K562 (cell line): ENCODE results near the gene CCDC106. TPM values are rescaled to one million over a fixed set of nuclear protein-coding genes. Genes with fewer than 3 reads are reported as not detected.
A peak's percentile ranks its signal among the peaks of the same experiment; 100 is the strongest.

ENCODE experiments used
- BRF1 ChIP-seq: IDR thresholded peaks from 3 replicates; pipeline ENCODE4 v1.6.1; 2011; ENCODE audit warnings: borderline replicate concordance, mild to moderate bottlenecking; ENCODE audit not compliant: insufficient read length; ENCODE audit errors: extremely low read depth
- DMBX1 ChIP-seq: fragments of 250-450 bp; sonication (Bioruptor Pico); IDR thresholded peaks from 2 replicates; pipeline ENCODE4 v1.8.0; 2022; ENCODE audit warnings: inconsistent platforms, mild to moderate bottlenecking, moderate library complexity, borderline replicate concordance
- JUN ChIP-seq, 2 experiments: sonication (generic) in 1 of 2; formaldehyde crosslinking in 1 of 2; IDR thresholded peaks; 2 replicates each; pipeline versions ENCODE4 v1.6.1 to v1.8.0; 2012 to 2022; ENCODE audit warnings: borderline replicate concordance in 2 of 2, mild to moderate bottlenecking in 2 of 2, improper control_type of control experiment in 1 of 2, low read depth in 1 of 2, low read length in 1 of 2, missing genetic modification reagents in 1 of 2
- NR2C1 ChIP-seq, 2 experiments: fragments of 450-650 bp; IDR thresholded peaks; 2 replicates each; pipeline ENCODE4 v1.6.1; 2017; ENCODE audit warnings: mild to moderate bottlenecking in 2 of 2, antibody characterized with exemption in 1 of 2, inconsistent platforms in 1 of 2, missing compliant biosample characterization in 1 of 2, missing genetic modification characterization in 1 of 2
- RBFOX2 ChIP-seq: fragments of 200-400 bp; formaldehyde crosslinking; IDR thresholded peaks from 2 replicates; pipeline ENCODE4 v1.6.1; 2017; ENCODE audit warnings: low read depth, mild to moderate bottlenecking, low read length, moderate library complexity
- RCOR1 ChIP-seq, 2 experiments: IDR thresholded peaks; 2 replicates each; pipeline ENCODE4 v1.6.1; 2012; ENCODE audit warnings: low read depth in 2 of 2, low read length in 2 of 2, borderline replicate concordance in 1 of 2, improper control_type of control experiment in 1 of 2
- SAP30 ChIP-seq: fragments of 200-600 bp; sonication (generic); IDR thresholded peaks from 2 replicates; pipeline ENCODE4 v1.6.1; 2012; ENCODE audit warnings: borderline replicate concordance, low read depth, mild to moderate bottlenecking, moderate library complexity, low read length, control low read depth, inconsistent platforms; ENCODE audit not compliant: insufficient read depth, poor library complexity, severe bottlenecking
- SMARCA5 ChIP-seq: fragments of 450-650 bp; IDR thresholded peaks from 2 replicates; pipeline ENCODE4 v1.6.1; 2016
- SMARCE1 ChIP-seq: fragments of 450-650 bp; IDR thresholded peaks from 2 replicates; pipeline ENCODE4 v1.7.1; 2016; ENCODE audit warnings: mild to moderate bottlenecking
- polyA plus RNA-seq, 8 experiments: library from polyadenylated mRNA; depleted of rRNA in 4 of 8; stranded (reverse) in 5 of 8; unstranded in 3 of 8; fragments of >200 nt; fragmentation: Nextera tagmentation in 2 of 8; fragmentation: Illumina TruSeq in 1 of 8; extraction: Ambion mirVana in 2 of 8; extraction: Trizol in 1 of 8; gene quantifications; 2 replicates each; pipeline versions ENCODE4 v1.2.1 to v1.2.3, GENCODE V29; 2011 to 2014; ENCODE audit warnings: inconsistent platforms in 1 of 8, missing spikeins in 1 of 8
- total RNA-seq, 7 experiments: library from RNA; depleted of rRNA in 6 of 7; stranded (reverse); fragments of >200 nt in 6 of 7; fragmentation: Illumina TruSeq in 2 of 7; extraction: Trizol in 2 of 7; gene quantifications; 2 replicates each; pipeline versions ENCODE4 v1.2.1 to v1.2.3, GENCODE V29; 2011 to 2021; ENCODE audit warnings: low replicate concordance in 1 of 7
- TF ChIP-seq, protein P1 (sequence below), 3 experiments: fragments of 200-800 bp in 1 of 3; sonication (Bioruptor generic) in 1 of 3; sonication (generic) in 1 of 3; formaldehyde crosslinking in 1 of 3; IDR thresholded peaks; 2 replicates each; pipeline versions ENCODE4 v1.6.1 to v1.8.0; 2016 to 2022; ENCODE audit warnings: mild to moderate bottlenecking in 2 of 3, missing compliant biosample characterization in 2 of 3, missing genetic modification characterization in 2 of 3, missing genetic modification reagents in 1 of 3
- TF ChIP-seq, protein P2 (sequence below): fragments of 250-450 bp; sonication (Bioruptor Pico); IDR thresholded peaks from 2 replicates; pipeline ENCODE4 v1.5.0; 2021
- TF ChIP-seq, protein P3 (sequence below): fragments of 250-450 bp; sonication (Bioruptor Pico); IDR thresholded peaks from 2 replicates; pipeline ENCODE4 v1.8.0; 2021; ENCODE audit warnings: mild to moderate bottlenecking, moderate library complexity
- TF ChIP-seq, protein P4 (sequence below), 2 experiments: fragments of 250-450 bp in 1 of 2; fragments of 450-650 bp in 1 of 2; sonication (Bioruptor Pico) in 1 of 2; IDR thresholded peaks; 2 replicates each; pipeline versions ENCODE4 v1.6.1 to v1.8.0; 2016 to 2021; ENCODE audit warnings: mild to moderate bottlenecking in 2 of 2, moderate library complexity in 2 of 2, missing compliant biosample characterization in 1 of 2, missing genetic modification characterization in 1 of 2
- TF ChIP-seq, protein P5 (sequence below): fragments of 250-450 bp; sonication (Bioruptor Pico); IDR thresholded peaks from 2 replicates; pipeline ENCODE4 v1.4.0; 2020
- TF ChIP-seq, protein P6 (sequence below): fragments of 250-450 bp; sonication (Bioruptor Pico); IDR thresholded peaks from 2 replicates; pipeline ENCODE4 v1.5.0; 2021; ENCODE audit warnings: mild to moderate bottlenecking, moderate library complexity

The CCDC106 gene
- total and polyA plus RNA-seq, 9 of the 15 experiments (the other 6 are each of a cell fraction or from before 2014, with no cell fraction given): 0.10 to 27.5 (median 15.0) TPM; not detected in 1

DNA sequence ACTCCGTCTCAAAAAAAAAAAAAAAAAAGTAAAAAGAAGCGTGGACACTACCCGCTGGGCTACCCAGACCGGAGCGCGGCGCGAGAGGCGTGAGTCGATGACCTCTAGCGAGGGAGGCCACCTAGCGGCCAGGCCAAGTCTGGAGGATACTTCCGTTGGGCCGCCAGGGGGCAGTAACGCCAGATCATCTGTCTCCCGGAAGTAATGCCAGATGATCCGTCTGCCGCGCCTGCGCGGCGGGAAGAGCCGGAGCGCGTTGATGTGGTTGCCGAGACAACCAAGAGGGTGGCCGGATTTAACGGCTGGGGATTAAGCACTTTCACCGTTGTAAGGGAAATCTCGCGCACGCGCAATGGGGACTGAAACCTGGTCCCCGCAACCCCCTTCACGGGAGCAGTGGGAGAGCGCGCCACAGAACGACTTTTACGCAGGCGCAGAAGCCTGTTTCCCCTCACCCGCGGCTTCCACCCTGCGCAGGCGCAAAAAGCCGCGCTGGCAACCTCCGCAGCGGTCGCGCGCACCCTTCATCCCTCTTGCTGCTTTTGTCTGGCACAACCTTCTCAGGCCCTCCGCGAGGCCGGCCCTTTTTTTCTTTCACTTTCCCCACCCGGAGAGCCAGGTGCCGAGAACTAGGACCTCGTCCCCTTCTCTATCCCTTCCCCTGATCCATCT, 5.8 kb downstream of the CCDC106 start (continued):
- TF ChIP-seq, protein P1, sequence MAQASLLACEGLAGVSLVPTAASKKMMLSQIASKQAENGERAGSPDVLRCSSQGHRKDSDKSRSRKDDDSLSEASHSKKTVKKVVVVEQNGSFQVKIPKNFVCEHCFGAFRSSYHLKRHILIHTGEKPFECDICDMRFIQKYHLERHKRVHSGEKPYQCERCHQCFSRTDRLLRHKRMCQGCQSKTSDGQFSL (CRISPR knock-in tag; IDR thresholded peaks at IDR 0.05): peak; percentile 55; the same call in 1 of the 2 replicates
- TF ChIP-seq, protein P1 (tag; IDR thresholded peaks at IDR 0.05): no peak
- peak; percentile 58 for TF ChIP-seq SAP30
- TF ChIP-seq SMARCE1: peak; percentile 67; the same call in 1 of the 2 replicates
- peak; percentile 89 for TF ChIP-seq RBFOX2
- no peak; the same call in 1 of the 2 replicates for TF ChIP-seq SMARCA5
- peak; percentile 66; the same call in 1 of the 2 replicates for TF ChIP-seq DMBX1
- TF ChIP-seq BRF1: no peak
- TF ChIP-seq, protein P2, sequence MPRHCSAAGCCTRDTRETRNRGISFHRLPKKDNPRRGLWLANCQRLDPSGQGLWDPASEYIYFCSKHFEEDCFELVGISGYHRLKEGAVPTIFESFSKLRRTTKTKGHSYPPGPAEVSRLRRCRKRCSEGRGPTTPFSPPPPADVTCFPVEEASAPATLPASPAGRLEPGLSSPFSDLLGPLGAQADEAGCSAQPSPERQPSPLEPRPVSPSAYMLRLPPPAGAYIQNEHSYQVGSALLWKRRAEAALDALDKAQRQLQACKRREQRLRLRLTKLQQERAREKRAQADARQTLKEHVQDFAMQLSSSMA (CRISPR knock-in tag): no peak
- TF ChIP-seq, protein P3, sequence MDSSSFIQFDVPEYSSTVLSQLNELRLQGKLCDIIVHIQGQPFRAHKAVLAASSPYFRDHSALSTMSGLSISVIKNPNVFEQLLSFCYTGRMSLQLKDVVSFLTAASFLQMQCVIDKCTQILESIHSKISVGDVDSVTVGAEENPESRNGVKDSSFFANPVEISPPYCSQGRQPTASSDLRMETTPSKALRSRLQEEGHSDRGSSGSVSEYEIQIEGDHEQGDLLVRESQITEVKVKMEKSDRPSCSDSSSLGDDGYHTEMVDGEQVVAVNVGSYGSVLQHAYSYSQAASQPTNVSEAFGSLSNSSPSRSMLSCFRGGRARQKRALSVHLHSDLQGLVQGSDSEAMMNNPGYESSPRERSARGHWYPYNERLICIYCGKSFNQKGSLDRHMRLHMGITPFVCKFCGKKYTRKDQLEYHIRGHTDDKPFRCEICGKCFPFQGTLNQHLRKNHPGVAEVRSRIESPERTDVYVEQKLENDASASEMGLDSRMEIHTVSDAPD (CRISPR knock-in tag): no peak
- TF ChIP-seq, protein P4, sequence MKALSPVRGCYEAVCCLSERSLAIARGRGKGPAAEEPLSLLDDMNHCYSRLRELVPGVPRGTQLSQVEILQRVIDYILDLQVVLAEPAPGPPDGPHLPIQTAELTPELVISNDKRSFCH (CRISPR knock-in tag; IDR thresholded peaks at IDR 0.05): no peak
- TF ChIP-seq, protein P4 (tag; IDR thresholded peaks at IDR 0.05): 0 out of 2 replicates have a peak, but pooled peaks have one; percentile 60
- peak; percentile 21 to 83; a peak in 3 of 4 replicates for TF ChIP-seq RCOR1 (IDR thresholded peaks at IDR 0.05; ENCODE audit: borderline replicate concordance in 1 of 2, low read depth in 2 of 2, low read length in 2 of 2)
- TF ChIP-seq, protein P5, sequence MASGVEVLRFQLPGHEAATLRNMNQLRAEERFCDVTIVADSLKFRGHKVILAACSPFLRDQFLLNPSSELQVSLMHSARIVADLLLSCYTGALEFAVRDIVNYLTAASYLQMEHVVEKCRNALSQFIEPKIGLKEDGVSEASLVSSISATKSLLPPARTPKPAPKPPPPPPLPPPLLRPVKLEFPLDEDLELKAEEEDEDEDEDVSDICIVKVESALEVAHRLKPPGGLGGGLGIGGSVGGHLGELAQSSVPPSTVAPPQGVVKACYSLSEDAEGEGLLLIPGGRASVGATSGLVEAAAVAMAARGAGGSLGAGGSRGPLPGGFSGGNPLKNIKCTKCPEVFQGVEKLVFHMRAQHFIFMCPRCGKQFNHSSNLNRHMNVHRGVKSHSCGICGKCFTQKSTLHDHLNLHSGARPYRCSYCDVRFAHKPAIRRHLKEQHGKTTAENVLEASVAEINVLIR (CRISPR knock-in tag): 0 out of 2 replicates have a peak, but pooled peaks have one; percentile 21
- TF ChIP-seq, protein P6, sequence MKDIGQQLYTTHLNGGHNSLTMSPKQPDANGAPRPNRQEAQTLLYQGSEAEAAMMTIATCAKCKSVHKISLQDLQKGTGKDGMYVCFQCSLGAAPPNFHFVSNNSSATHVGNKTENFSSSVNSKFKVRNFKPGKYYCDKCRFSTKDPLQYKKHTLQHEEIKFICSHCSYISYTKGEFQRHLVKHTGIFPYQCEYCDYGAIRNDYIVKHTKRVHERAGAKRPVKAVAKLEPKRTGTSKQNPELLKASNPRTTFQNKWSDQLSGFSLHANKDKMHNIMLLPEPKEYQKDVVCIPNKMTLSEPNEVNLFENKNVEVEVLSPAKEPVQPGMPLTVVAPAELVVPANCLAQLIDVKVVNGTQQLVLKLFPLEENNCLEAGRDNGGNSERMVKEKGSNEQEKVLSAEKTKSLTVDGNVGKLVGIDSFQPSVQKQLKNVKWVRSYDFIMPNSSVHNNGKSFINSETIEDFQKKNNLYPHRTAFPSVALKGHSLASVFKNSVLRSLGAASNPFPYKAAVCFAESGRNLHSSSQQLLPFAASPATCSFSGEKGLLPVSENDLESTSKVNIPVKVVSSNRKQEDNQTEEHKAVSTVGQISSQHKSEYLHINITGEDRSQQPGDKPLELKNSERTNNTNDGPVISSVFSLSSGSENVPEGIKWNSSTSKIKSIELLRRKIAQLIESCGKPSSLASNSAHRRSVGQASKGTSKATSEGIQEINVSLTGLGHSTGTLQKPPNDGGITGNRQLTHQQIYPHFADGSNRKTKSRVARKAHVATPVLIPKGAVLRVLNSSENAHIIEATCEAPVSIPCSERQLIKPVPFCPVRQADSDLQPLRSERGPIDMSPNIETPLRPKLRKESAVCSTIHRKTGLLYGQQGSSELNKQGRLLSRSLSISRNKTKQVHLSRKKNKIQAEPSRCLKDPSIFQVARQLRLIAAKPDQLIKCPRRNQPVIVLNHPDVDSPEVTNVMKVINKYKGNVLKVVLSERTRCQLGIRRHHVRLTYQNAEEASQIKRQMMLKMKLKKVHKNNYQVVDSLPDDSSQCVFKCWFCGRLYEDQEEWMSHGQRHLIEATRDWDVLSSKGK: no peak
- peak; percentile 72; the same call in 1 of the 2 replicates for TF ChIP-seq JUN (IDR thresholded peaks at IDR 0.05; ENCODE audit: borderline replicate concordance, low read depth, low read length)
- TF ChIP-seq JUN (CRISPR knock-in tag; IDR thresholded peaks at IDR 0.05; ENCODE audit: borderline replicate concordance): peak; percentile 17; the same call in 1 of the 2 replicates
- peak; percentile 91 for TF ChIP-seq NR2C1 (IDR thresholded peaks at IDR 0.05)
- TF ChIP-seq NR2C1 (tag; IDR thresholded peaks at IDR 0.05): peak; percentile 95
